ENCODE measurements around the gene SMIM27. TPM values are rescaled to one million over a fixed set of nuclear protein-coding genes. Genes with fewer than 3 reads are reported as not detected.

The SMIM27 gene
- total RNA-seq, 4 donors from 2014 or later, result 3.9 to 8.1 (median 6.8) TPM

DNA sequence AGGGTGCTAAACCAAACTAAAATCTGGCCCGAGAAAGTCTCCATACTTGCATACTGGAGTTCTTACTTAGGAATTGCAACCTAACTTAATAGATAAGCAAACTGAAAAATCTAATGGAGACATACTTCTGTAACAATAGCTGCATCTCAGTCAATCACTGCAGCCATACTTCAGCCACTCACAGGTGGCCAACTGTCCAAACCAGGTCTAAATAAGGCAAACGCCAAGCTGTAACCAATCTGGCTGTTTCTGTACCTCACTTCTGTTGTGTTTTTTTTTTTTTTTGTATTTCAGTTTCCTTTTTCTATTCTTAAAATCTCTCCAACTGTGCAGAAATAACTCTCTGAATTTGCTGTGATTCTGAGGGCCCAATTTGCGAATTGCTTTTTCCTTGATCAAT lies 25.2 kb downstream of the SMIM27 start:
- H3K27ac ChIP-seq, result no peak overlapping the region
- H3K4me1 ChIP-seq, result peaks cover 3% of the 10 kb centered on the region
- DNase-seq (ENCODE audit: low spot score in 2 of 2), result no peak
- WGBS, result 87% methylated on average over 3 of the region's 3 CpGs
- peaks cover 5% of the 10 kb centered on the region for H3K27me3 ChIP-seq
- H3K9me3 ChIP-seq, result no peaks in the 10 kb centered on the region
- H3K36me3 ChIP-seq, result no peaks in the 10 kb centered on the region
- H3K4me3 ChIP-seq, result no peak overlapping the region
- TF ChIP-seq EP300 (IDR thresholded peaks at IDR 0.05) (no peak), POLR2AphosphoS5 (IDR thresholded peaks at IDR 0.05) (no peak), POLR2A (IDR thresholded peaks at IDR 0.05) (no peak)
- TF ChIP-seq, protein P1, sequence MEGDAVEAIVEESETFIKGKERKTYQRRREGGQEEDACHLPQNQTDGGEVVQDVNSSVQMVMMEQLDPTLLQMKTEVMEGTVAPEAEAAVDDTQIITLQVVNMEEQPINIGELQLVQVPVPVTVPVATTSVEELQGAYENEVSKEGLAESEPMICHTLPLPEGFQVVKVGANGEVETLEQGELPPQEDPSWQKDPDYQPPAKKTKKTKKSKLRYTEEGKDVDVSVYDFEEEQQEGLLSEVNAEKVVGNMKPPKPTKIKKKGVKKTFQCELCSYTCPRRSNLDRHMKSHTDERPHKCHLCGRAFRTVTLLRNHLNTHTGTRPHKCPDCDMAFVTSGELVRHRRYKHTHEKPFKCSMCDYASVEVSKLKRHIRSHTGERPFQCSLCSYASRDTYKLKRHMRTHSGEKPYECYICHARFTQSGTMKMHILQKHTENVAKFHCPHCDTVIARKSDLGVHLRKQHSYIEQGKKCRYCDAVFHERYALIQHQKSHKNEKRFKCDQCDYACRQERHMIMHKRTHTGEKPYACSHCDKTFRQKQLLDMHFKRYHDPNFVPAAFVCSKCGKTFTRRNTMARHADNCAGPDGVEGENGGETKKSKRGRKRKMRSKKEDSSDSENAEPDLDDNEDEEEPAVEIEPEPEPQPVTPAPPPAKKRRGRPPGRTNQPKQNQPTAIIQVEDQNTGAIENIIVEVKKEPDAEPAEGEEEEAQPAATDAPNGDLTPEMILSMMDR (IDR thresholded peaks at IDR 0.05), result no peak

DNA sequence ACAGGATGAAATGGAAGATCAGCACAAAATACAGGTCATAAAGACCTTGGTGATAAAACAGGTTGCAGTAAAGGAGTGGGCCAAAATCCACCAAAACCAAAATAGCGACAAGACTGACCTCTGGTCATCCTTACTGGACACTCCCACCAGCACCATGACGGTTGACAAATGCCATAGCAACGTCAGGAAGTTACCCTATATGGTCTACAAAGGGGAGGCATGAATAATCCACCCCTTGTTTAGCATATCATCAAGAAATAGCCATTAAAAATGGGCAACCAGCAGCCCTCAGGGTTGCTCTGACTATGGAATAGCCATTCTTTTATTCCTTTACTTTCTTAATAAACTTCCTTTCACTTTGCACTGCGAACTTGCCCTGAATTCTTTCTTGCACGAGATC lies 26.8 kb downstream of the SMIM27 start:
- no peak overlapping the region for H3K4me3 ChIP-seq

DNA sequence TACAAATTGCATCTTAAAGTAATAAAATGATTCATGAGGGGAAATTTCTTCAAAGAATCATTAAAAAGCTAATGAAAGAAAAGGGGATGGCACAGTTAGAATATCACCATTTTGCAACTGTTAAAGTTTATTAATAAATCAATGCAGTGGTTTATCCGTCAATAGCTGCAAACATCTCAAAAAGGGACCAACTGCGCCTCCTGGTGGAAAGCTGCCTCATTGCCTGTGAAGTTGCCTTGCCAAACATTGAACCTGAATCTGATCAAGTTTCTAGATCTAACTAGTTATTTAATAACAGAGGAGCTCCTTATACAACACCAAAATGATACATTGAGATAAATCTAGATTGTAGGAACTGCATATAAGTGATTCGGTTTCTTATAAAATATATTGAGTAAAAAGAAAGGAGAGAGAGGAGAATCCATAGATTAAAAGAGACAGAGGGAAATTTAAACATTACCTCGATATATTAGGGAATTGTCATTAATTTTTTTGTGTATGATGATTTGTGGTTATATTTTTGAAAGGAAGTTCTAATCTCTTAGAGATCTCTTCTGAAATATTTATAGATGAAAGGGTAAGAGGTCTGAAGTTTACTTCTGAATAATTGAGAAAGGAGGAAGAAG lies 27.7 kb downstream of the SMIM27 start:
- 20% methylated on average over 4 of the region's 4 CpGs for WGBS
- DNase-seq (ENCODE audit: low spot score in 2 of 2), result peak in 1 of 2 donors; percentile 74
- TF ChIP-seq, protein P1 (IDR thresholded peaks at IDR 0.05), result peak; percentile 86 to 92
- TF ChIP-seq EP300 (IDR thresholded peaks at IDR 0.05), result no peak
- Histone ChIP-seq H3K27me3 (peaks cover 8% of the 10 kb centered on the region), H3K4me3 (no peak overlapping the region), H3K9me3 (no peaks in the 10 kb centered on the region), H3K27ac (no peak overlapping the region), H3K4me1 (no peaks in the 10 kb centered on the region), H3K36me3 (no peaks in the 10 kb centered on the region)

More for the DNA sequence above, 26.8 kb downstream of the SMIM27 start:
- DNase-seq (ENCODE audit: low spot score in 2 of 2), result no peak
- TF ChIP-seq POLR2A (IDR thresholded peaks at IDR 0.05), result no peak
- TF ChIP-seq, protein P1 (IDR thresholded peaks at IDR 0.05), result no peak
- TF ChIP-seq POLR2AphosphoS5 (IDR thresholded peaks at IDR 0.05), result no peak
- TF ChIP-seq EP300 (IDR thresholded peaks at IDR 0.05), result no peak
- H3K4me1 ChIP-seq, result no peaks in the 10 kb centered on the region
- WGBS, result 57% methylated on average over 5 of the region's 5 CpGs
- H3K9me3 ChIP-seq, result no peaks in the 10 kb centered on the region
- H3K27ac ChIP-seq, result no peak overlapping the region
- peaks cover 5% of the 10 kb centered on the region for H3K27me3 ChIP-seq
- H3K36me3 ChIP-seq, result no peaks in the 10 kb centered on the region

DNA sequence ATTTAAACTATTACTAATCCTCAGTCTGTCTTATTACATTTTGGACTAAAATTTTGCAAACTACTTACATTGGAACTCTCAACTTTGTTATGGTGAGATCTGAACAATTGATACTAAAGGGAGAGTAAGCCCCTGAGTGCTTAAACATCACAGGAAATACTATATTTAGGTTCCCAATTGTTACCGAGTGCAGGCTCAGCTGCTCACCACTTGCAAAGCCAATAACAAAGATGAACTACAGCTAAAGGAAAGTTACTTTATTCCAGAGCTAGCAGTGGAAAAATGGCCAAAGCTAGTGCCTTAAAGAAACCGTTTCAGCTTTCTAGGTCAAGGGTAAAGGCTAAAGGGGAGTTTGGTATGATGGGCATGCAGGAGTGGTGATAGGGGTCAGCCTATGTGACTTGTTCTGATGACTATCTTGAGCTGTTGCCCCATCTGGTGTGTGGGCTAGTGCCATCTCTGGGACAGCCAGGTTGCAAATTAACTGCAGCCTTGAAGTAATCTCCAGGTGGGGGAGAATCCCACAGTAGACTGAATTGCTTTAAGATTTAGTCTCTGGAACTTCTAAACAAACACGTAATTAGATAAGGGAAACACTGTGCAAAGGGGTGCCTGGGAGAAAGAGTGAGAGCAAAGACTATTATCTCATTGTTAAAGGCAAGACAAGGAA lies 28.6 kb downstream of the SMIM27 start:
- H3K4me3 ChIP-seq, result no peak overlapping the region
- 24% methylated on average over 3 of the region's 3 CpGs for WGBS
- H3K9me3 ChIP-seq, result no peaks in the 10 kb centered on the region
- H3K4me1 ChIP-seq, result no peaks in the 10 kb centered on the region
- no peak for DNase-seq (ENCODE audit: low spot score in 2 of 2)
- no peak for TF ChIP-seq EP300 (IDR thresholded peaks at IDR 0.05)
- no peak for TF ChIP-seq POLR2AphosphoS5 (IDR thresholded peaks at IDR 0.05)
- no peak for TF ChIP-seq POLR2A (IDR thresholded peaks at IDR 0.05)
- TF ChIP-seq, protein P1 (IDR thresholded peaks at IDR 0.05), result no peak
- peaks cover 9% of the 10 kb centered on the region for H3K27me3 ChIP-seq
- H3K27ac ChIP-seq, result no peak overlapping the region
- no peaks in the 10 kb centered on the region for H3K36me3 ChIP-seq

DNA sequence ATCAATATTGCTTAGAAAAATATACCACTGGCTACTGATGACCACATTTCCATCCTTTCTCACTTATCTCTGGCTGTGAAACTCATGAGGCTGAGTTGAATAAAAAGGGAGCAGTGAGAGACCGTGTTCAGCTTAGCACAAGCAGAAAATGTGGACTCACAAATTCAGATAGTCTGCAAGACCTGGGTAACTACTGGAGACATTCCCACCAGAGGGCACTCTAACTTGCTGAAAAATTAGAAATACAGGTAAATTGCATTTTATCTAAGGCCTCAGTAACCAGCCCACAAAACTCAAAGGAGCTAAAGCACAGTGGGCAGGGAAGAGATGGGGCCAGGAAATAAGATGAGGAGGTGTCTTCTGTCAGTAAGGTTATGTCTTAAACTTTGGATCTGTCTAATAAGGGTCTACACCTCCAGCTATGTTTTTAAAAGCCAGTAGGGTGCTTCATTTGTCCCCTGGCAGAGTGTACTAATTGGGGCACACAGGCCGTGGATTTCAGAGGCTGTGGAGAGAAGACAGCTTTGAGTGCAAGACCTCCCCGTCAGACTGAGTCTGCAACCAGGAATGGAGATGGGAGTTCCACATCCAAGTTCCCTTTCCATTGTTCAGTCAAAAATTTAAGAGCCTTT lies 29.5 kb downstream of the SMIM27 start:
- TF ChIP-seq, protein P1 (IDR thresholded peaks at IDR 0.05), result peak in 1 of 2 donors; percentile 6
- no peak for TF ChIP-seq EP300 (IDR thresholded peaks at IDR 0.05)
- DNase-seq (ENCODE audit: low spot score in 2 of 2), result no peak
- Histone ChIP-seq H3K27me3 (peaks cover 11% of the 10 kb centered on the region), H3K9me3 (no peaks in the 10 kb centered on the region), H3K4me3 (no peak overlapping the region), H3K36me3 (no peaks in the 10 kb centered on the region), H3K27ac (no peak overlapping the region), H3K4me1 (no peaks in the 10 kb centered on the region)
- WGBS, result 42% methylated on average over 3 of the region's 3 CpGs
